Fibroblast of peridontal ligament (primary cell): Measurements from ENCODE around the gene PARS2.

Experiments
- DNase-seq: peaks from one replicate; pipeline ENCODE4 v3.0.0-alpha.2; 2010; ENCODE audit errors: extremely low read depth

PARS2 gene

DNA sequence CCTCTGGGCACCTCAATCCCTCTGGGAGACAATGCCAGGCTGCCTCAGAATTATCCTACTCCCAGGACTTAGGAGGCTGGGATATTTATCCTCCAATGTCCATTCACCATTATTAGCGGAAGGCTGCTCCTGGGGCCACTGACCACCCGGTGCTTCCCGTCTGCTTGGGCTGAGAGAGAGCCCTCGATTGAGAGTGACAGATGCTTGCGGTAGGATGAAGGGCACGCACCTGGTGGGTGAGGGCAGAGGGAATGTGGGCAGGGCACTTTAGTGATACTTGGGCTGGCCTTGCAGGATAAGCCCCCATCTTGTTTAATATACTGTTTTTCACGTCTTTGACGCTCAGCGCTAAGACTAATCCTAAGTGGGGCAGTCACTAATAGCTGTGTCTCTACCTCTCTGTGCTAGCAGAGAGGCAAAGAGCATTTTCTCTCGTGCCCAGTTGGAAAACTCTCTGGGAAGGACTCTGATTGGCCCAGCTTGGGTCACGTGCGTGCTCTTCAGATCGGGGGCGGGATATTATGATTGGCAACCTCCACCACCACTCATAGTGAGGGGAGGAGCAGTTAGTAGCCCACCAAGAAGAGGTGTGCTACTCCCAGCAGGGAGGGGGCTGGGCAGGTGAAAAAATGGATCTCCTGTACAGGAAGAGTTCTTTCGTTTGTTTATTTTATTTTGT is 10.6 kb upstream of the PARS2 start:
- DNase-seq, result peak; percentile 7

DNA sequence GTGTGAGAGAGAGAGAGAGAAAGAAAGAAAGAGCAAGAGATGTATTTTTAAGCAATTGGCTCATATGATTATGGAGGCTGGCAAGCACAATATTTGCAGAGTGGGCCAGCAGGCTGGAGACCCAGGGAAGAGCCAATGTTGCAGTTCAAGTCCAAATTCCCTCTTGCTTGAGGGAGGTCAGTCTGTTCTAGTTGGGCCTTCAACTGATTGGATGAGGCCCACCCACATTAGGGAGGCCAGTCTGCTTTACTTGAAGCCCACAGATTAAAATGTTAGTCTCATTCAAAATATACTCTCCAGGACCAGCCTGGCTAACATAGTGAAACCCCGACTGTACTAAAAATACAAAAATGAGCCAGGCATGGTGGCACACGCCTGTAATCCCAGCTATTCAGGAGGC is 8.6 kb upstream of the PARS2 start:
- DNase-seq, result no peak

DNA sequence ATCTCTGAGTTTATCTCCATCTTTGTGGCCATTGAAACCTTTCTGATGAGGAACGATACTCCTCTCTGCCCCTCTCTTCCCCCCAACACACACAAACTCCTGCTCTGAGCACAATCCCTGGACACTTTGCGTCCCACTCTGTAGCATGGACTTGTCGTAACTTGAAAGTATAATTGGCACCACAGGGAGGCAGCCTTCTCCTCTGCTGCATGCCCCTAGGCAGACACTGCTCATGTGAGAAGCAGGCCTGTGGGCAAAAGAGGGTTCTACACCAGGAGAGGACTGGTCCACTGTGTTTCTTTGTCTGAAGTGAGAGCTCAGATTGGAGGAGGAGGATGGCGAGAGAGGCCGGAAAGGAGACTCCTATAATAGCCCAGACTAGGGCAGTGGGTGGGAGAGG is 3.8 kb upstream of the PARS2 start:
- DNase-seq, result peak; percentile 8

DNA sequence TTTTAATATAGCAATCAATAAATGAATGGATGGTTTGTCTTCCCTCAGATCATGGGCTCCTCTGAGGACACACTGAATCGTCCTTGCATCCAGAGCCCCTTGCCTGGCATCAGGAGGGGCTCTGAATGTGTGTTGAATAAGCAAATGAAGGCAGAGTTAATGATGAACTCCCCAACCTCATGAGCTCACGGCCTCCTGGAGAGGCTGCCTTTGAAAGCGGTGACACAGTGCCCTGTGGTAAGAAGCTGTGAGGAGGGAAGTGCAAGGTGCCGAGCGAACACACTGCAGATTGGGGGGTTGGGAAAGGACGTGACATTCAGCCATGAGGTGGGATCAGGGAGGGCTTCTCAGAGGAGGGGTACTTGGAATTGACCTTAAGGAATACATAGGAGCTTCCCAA is 3.2 kb upstream of the PARS2 start:
- no peak for DNase-seq

DNA sequence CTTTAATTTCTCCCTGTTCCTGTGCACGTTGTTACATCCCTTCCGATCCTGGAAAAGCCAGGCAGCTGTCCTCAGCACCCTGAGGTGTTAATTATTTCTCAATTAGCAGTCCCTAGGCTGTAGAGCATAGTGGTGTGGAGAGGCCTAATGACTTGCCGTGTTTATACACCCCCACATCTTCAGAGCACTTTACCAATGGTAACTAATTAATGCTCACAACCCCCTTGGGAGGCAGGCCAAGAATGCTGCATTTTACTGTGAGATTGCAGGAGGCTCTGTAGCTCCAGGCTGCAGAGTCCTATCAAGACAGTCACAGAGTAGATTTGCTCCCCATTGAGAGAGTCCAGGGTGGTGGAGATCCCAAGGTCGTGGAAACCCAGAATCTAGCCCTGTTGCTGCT is 2.4 kb upstream of the PARS2 start:
- DNase-seq, result no peak

DNA sequence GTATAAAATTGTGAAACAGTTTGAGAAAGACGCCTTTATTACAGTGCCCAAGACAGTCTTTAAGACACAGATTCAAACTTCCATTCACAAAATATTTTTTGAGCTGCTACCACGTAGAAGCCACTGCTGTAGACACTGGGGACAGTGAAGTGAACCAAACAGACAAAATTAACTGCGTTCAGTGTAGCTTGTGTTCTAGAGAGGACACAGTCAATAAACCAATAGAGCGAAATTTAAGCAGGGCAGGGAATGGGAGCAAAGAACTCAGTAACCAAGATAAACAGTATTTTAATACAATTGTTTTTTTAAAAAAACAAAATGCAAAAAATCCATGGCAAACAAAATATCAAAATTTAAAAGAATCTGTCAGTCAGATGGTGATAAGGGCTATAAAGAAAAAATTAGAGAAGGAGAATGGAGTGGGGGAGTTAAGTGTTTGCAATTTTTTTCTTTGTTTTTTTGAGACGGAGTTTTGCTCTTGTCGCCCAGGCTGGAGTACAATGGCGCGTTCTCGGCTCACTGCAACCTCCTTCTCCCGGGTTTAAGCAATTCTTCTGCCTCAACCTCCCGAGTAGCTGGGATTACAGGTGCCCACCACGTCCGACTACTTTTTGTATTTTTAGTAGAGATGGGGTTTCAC is 719 bp upstream of the PARS2 start:
- no peak for DNase-seq

DNA sequence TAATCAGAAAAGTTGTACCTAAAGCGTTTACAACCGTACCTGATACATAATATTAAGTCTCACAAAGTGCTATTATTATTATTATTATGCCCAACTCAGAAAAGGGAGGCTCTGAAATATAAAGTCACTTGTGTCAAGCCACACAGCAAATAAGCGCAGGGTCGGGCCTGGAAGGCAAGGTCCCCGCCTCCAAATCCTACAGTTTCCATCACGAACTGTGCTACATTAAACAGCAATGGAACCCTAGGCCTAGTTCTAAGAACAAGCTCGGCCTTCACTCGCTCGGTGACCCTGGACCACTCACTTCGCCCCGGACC is 549 bp downstream of the PARS2 start:
- DNase-seq, result no peak

DNA sequence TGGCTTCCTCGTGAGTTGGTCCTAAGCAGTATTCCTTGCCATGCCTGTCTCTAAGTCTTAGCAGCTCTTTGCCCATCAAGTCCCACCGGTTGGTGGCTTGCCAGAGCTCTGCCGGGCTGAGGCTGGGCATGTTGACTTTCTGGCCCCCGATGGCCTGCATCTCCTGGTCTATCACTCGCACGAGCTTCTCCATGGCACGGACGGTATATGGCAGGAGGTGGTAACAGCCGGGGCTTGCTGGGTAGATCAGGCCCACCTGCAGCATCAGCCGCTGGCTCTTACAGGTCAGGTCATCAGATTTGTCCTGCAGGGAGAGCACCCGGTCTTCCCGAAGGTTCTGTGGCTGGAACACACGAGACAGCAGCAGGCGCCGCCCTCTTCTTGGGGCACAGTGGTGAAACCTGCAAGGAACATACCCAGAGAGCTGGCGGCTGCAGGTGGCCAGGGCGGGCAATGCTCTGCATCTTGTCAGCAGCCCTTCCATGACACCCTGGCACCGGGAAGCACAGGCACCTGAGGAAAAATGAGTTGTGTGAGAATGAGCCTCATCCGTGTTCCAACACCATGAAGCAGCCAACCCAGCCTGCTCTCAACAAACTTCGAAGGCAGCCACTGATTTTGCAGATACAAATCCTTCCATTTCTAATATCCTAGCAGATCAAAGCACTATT is 5.5 kb downstream of the PARS2 start:
- DNase-seq, result no peak

DNA sequence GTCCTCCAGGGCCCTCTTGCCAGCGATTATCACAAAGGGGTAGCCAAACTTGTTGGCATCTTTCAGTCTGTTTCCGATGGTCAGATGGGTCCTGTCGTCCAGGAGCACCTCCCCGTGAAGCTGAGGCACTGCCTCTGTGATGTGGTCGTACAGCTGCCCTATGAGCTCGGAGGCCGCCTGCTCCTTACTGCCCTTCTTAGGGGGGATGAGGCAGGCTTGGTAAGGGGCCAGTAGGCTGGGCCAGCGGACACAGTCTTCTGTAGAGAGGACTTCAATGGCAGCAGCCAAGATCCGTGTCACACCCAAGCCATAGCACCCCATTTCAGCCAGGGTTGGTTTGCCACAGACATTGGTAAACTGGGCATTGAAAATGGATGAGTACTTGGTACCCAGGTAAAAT is 6.5 kb downstream of the PARS2 start:
- DNase-seq, result no peak

DNA sequence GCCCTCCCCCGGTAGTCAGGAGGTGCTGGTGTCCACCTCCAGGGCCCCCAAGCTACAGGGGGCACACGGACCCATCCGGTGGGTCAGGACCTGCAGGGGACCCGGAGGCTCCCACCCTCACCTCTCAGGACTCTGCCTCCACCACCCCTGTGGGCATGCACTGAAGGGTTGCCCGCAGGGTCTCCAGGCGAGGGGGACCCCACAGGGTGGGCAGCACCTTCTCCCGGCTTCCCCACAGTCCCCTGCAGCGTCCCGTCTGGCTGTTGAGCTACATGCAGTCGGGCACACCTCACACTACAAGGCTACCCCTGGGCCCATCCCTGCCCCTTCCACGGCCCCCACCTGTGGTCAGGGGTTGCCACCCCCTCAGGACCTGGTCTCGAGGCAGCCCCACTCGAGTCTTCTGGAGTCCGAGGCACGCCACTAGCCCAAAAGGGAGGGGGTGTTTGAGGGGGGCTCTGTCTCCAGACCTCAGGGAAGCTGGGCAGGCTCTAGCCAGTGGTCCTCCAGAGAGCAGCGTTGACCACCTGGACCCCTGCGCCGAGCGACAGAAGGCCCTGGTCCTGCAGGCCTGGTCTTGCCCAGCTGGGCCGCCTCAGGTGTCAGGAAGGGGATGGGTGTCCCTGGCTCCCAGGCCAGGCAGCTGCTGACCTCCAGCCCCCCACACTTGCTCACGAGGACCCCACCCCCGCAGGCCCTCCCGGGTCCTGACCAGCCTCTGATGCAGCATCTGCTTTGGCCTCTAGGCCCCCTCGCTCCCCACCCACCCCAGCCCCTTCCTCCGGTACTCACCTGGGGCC is 9.6 kb downstream of the PARS2 start:
- no peak for DNase-seq

DNA sequence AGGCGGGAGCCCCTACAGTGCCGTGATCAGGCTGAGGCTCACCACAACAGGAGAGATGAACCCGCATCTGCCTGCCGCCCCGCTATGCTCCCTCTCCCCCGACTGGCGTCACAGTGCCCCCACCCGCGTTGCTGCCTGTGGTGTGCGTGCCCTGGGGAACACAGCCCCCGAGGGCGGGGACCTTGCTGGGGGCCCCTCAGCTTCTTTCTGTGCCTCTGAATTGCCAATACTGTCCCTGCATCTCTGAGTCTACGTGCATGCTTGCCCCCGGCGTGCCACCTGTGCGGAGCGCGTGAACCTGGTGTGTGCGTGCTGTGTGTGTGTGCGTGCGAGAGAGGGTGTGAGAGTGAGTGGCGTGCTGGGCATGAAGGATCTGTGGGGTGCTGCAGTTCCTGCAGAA is 10.3 kb downstream of the PARS2 start:
- no peak for DNase-seq

DNA sequence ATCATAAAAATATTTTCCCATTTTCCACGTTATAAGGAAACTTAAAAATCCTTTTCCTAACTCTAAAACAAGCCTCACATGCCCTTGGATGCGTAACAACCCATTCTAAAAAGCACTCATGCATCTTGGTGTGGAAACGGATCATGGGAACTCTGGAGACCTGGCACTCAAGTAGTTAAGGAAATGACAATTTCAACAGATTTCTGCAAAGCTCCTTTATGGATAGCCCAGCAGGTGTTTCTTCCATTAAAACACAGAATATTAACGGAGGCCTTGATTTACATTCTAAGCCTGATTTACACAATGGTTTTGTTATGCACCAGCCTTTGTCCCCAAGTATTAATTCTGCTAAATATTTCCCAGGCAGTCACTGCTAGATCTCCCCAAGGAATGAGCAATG is 12.9 kb downstream of the PARS2 start:
- no peak for DNase-seq

DNA sequence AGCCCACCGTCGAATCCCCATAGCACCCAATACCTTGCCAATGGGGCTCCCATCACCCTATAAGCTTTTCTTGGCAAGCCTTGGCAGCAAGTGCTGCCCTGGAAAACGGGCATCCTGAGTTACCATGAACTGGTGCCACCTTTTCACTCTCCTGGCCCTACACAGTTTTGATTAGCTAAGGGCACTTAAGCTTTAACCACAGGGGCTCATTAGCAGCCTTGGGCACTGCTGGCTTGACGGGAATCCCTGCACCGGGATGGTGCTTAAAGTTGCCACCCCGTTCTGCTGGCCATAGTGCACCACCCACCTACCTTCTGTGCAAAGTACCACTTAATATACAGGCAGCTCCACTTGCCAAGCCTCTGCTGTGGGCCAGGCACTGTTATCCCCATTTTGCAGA is 13.7 kb downstream of the PARS2 start:
- DNase-seq, result no peak

DNA sequence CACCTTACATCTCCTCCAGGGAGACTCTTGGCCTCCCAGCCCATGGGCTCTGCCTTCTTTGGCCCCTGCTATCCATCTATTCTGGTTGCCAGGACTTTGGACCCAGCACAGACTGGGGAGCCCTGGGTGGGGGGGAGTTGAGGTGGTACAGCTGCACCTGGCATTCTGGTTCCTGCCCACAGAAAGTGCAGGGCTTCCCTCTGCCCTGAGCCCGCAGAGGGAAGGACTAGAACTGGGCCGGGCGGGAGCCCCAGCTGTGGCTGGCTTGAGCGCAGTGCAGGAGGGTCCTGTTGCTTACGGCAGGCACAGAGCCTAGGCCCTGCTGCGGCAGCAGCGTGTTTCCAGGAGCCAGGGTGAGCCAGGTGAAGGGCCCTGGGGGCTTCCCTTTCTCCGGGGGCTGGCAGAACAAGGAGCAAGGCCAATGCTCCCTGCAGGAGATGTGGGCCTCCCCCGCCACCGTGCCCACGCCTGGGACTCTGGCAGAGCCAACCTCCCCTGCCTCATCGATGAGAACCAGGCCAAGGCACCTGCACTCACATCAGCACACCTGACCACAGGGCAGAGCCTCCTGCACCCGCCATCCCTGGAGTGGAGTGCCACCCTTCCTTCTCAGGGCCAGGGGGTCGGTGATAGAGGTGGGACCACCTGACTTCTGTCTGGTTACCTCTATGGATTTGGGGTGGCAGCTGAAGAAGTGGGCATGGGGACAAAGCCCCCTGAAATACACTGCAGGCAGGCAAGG is 16.1 kb downstream of the PARS2 start:
- DNase-seq, result no peak

DNA sequence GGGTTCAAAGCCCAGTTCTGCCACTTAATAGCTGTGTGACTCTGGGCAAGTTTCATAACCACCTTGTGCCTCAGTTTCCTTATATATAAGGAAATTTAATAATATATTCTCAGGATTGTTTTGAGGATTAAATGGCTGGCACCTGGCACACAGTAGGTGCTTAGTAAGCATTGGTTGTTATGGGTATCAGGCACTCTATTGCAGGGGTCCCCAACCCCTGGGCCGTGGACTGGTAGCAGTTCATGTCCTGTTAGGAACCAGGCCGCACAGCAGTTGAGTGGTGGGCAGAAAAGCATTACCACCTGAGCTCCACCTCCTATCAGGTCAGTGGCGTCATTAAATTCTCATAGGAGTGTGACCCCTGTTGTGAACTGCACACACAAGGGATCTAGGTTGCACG is 18.5 kb downstream of the PARS2 start:
- no peak for DNase-seq

DNA sequence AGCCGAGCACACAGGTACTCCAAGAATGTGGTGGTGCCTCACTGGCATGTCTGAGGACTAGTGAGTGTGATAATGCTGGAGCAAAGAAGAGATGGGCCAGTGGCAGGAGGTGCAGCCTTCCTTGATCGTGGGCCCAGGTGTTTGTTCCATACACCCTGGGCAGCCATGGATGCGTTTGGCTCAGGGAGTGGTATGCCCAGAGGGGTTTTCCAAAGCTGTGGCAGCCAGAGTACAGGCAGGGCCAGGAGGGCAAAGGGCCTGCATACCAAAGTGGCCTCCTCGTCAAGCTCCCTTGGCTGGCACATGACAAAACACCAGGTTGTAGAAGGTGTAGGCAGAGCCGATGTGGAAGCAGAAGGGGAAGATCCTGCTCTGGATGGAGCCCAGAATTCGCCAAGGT is 19.0 kb downstream of the PARS2 start:
- DNase-seq, result no peak

DNA sequence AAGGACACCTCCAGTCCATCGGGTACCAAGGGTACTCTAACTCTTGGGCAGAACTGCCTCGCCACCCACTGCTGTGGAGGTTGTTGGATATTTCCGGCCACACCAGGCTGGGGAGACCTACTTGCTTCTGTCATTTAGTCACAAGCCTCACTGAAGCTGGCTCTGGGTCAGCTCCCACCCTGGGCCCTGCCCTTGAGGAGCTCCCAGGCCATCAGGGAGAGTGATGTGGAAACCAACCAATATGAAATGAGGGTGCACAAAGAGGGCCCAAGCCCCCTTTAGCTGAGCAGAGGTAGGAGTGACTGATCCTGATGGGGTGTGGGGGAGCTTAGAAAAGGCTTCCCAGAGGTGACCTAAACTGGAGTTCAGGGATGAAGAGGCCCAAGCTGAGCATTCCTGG is 19.6 kb downstream of the PARS2 start:
- no peak for DNase-seq

DNA sequence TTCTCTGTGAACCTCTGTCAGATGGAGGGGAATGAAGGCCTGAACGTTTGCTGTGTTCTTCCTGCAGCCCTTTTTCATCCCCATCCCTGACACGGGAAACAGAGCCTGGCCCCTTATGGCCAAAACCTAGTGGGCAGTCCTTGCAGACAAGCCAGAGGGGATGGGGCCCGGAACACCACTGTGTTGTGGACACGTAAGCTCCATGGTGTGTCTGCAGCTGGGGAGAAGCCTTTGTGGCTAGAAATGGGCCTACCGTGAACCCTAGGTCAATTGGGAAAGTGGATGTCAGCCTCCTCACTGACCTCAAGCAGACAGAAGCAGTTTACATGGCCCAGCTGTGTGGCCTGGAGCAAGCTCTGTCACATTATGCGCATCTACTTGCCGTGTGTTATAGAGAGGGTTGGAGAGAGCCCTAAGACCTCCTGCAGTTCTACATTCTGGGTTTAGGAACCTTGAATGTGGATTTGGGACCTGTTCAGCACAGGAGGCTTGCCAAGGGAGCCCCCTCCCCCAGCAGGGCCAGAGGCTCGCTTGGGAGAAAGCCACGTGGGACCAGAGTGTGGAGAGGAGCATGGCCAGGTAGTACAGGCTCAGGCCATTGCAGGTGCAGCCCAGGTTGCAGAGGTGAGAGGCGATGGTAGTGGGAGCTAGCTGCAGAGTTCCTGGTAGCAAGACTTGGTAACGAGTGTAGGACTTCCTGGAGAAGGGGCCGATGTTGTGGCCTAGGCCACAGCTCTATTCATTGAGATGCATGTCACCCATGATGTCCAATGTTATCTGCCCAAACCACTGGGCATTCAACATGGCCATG is 20.7 kb downstream of the PARS2 start:
- DNase-seq, result no peak

DNA sequence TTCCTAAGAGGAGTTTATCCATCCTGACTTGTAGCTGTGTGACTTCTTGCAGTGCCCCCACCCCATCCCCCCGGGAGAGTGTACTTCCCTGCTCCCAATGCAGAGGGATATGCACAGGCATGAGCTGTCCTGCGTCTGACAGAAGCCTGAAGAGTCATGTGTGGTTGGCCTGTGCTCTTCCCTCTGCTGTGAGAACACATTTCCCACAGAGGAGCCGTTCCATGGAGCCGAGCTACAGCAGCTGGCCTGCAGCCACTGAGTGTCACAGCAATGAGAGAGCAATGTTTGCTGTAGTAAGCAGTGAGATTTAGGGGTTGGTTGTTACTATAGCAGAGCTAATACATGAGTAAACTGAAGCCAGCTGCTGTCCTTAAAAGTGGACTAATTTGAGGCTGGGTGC is 22.0 kb downstream of the PARS2 start:
- DNase-seq, result peak; percentile 29

DNA sequence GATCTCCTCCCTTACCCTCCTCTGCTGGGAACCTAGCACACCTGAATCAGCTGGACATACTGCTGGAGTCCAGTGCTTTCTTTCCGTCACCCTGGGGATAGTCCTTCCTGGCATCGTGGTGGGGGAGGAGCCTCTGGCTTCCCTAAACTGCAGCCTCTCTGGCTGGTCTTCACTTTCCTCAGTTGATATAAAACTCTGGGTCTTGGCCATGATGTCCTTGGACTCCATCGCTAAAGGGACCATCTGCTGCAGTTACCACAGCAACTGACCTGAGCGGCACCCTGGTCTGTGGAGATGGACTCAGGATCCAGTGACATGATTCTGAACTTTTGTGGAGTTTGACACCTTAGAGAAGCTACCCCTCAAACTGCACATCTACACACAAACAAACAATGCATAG is 22.8 kb downstream of the PARS2 start:
- no peak for DNase-seq

DNA sequence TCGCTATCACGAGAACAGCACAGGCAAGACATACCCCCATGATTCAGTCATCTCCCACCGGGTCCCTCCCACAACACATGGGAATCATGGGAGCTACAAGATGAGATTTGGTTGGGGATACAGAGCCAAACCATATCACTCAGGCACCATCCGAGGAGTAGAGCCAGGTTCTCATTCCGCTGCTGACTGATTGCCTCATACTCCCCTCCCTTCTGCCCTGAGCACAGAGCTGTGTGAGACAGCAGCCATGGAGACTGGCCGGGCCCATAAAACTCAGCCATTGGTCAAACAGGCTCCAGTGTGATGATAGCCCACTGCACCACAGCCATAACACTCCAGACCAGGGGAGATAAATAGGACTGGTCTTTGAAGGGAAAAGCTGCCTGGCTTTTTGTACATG is 26.1 kb downstream of the PARS2 start:
- no peak for DNase-seq
